ENCODE data around the gene SCD5. TPM values are rescaled to one million over a fixed set of nuclear protein-coding genes. Genes with fewer than 3 reads are reported as not detected.

The SCD5 gene
- total and polyA plus RNA-seq, 9 of the 15 experiments (the other 6 are each of a cell fraction or from before 2014, with no cell fraction given): 0.01 to 0.20 (median 0.03) TPM; not detected in 5

DNA sequence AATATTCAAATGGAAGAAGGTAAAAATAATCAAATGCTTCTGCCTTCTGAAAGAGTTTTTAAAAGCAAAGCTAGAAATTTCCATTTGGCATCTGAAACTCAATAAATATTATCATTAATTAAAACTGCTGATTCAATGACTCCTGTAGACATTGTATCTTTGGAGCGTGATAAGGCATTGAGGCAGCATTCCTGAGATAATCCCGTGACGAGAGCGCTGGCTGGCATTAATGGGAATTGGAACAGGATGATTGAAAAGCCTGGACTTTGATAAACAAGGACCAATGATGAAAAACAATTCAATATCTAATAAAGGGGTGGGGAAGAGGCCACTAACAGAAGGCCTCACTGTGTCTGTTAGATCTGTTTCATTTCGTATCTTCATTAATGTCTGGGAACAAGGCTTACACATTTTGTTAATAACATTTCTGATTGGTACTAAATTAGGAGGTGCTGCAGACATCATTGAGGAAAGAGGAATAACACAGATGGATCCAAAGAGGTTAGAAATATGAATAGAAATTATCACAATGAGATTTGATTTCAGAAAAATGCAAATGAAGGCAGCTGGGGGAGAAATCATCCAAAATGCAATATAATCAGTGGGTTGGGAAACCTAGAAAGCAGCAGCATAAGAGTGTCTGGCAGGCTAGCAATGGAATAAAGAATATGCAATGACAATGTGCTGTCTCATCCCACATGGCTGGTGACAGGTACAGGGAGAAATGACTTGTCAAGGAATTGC is 102.3 kb downstream of the SCD5 start (continued):
- TF ChIP-seq, protein P1, sequence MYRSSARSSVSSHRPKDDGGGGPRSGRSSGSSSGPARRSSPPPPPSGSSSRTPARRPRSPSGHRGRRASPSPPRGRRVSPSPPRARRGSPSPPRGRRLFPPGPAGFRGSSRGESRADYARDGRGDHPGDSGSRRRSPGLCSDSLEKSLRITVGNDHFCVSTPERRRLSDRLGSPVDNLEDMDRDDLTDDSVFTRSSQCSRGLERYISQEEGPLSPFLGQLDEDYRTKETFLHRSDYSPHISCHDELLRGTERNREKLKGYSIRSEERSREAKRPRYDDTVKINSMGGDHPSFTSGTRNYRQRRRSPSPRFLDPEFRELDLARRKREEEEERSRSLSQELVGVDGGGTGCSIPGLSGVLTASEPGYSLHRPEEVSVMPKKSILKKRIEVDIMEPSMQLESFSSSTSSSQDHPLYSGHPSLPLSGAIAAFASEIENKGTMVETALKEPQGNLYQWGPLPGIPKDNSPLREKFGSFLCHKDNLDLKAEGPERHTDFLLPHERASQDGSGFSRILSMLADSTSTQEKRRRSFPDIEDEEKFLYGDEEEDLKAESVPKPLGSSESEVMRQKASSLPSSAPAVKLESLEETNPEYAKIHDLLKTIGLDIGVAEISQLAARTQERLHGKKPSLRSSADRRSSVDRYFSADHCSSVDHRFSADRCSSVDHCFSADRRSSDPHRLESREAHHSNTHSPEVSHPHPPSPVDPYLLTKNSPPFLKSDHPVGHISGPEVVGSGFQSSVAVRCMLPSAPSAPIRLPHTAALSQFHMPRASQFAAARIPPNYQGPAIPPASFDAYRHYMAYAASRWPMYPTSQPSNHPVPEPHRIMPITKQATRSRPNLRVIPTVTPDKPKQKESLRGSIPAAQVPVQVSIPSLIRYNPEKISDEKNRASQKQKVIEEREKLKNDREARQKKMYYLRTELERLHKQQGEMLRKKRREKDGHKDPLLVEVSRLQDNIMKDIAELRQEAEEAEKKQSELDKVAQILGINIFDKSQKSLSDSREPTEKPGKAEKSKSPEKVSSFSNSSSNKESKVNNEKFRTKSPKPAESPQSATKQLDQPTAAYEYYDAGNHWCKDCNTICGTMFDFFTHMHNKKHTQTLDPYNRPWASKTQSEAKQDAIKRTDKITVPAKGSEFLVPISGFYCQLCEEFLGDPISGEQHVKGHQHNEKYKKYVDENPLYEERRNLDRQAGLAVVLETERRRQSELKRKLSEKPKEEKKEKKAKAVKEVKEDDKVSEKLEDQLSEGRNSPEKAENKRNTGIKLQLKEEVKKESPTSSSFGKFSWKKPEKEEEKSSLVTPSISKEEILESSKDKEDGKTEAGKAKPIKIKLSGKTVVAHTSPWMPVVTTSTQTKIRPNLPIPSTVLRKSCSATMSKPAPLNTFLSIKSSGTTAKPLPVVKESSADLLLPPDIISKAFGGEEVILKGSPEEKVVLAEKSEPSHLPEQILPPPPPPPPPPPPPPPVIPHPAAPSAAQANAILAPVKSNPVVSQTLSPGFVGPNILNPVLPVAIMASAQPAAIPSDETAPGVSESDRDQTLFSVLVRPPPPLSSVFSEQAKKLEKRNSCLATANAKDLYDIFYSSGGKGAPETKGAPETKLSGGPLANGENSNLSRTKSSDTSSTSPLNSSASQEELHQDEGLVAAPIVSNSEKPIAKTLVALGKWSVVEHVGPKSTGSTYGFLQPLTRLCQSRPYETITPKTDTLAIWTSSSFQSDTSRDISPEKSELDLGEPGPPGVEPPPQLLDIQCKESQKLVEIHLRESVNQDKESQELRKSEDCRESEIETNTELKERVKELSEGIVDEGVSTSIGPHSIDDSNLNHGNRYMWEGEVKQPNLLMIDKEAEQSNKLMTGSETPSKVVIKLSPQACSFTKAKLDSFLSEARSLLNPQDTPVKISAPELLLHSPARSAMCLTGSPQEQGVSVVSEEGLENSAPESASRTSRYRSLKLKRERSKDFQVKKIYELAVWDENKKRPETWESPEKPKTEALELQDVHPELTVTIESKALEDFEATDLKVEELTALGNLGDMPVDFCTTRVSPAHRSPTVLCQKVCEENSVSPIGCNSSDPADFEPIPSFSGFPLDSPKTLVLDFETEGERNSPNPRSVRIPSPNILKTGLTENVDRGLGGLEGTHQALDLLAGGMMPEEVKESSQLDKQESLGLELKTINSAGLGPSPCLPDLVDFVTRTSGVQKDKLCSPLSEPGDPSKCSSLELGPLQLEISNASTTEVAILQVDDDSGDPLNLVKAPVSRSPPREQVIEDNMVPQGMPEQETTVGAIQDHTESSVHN (IDR thresholded peaks at IDR 0.05; ENCODE audit: borderline replicate concordance in 1 of 2, low read depth in 1 of 2): no peak
- TF ChIP-seq ADNP (tag; IDR thresholded peaks at IDR 0.05) (no peak), JUNB (CRISPR knock-in tag; conservative IDR thresholded peaks at IDR 0.05) (no peak), ZNF224 (CRISPR knock-in tag; IDR thresholded peaks at IDR 0.05) (no peak), SIX5 (IDR thresholded peaks at IDR 0.05; ENCODE audit: borderline replicate concordance in 1 of 2, insufficient read depth in 1 of 2, low read depth in 1 of 2, low read length in 2 of 2) (no peak), HCFC1 (IDR thresholded peaks at IDR 0.05; ENCODE audit: low read depth, low read length) (no peak), CBX2 (IDR thresholded peaks at IDR 0.05; ENCODE audit: insufficient read depth, low read length, poor library complexity, severe bottlenecking) (no peak), POLR3A (IDR thresholded peaks at IDR 0.05; ENCODE audit: borderline replicate concordance, extremely low read depth, insufficient read depth, insufficient read length) (no peak)
- TF ChIP-seq, protein P2, sequence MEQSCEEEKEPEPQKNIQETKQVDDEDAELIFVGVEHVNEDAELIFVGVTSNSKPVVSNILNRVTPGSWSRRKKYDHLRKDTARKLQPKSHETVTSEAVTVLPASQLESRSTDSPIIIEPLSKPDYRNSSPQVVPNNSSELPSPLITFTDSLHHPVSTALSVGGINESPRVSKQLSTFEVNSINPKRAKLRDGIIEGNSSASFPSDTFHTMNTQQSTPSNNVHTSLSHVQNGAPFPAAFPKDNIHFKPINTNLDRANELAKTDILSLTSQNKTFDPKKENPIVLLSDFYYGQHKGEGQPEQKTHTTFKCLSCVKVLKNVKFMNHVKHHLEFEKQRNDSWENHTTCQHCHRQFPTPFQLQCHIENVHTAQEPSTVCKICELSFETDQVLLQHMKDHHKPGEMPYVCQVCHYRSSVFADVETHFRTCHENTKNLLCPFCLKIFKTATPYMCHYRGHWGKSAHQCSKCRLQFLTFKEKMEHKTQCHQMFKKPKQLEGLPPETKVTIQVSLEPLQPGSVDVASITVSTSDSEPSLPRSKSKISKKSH (CRISPR knock-in tag; IDR thresholded peaks at IDR 0.05): no peak
